ENCODE measurements around the gene CTDSP2. TPM values are rescaled to one million over a fixed set of nuclear protein-coding genes. Genes with fewer than 3 reads are reported as not detected.
A peak's percentile ranks its signal among the peaks of the same experiment; 100 is the strongest.

CTDSP2 gene
- total and polyA plus RNA-seq, 2 of the 8 experiments (the other 6 are each of a cell fraction or from before 2014, with no cell fraction given): 71.3 to 91.7 TPM

DNA sequence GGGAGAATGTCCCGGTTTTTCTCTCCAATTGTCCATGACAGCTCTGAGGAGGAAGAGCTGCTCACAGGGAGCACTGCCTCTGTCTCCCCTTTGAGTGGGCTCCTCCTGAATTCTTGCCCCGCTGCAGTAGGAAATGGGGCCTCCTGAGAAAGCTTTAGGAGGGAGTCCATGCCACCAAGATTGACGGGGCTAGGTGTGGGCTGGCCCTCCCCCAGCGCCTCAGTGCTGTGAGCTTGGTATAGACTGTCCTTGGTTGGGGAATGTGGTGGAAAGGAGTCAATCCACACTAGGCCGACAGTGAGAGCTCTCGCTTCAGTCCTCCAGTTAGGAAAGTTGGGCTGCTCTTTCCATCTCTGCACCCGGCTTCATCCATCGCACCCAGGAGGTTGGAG, 23.4 kb upstream of the CTDSP2 start:
- Histone ChIP-seq H3K4ac (replicated peaks; ENCODE audit: insufficient read length, low read depth, low read length) (no peak overlapping the region), H3K56ac (replicated peaks; ENCODE audit: insufficient read length, low read depth, low read length) (no peak overlapping the region), H2BK20ac (ENCODE audit: low read length) (no peak overlapping the region), H3K4me2 (ENCODE audit: insufficient read depth in 1 of 2, low read depth in 2 of 2, low read length in 2 of 2) (no peak overlapping the region), H3K4me1 (replicated peaks in 1 of 4; ENCODE audit: control insufficient read depth in 3 of 4, insufficient read depth in 4 of 4, low read length in 3 of 4) (peaks cover 0 to 8% (median 5%) of the 10 kb centered on the region in 4 experiments; a peak in 4 of 7 replicates), H2BK120ac (replicated peaks; ENCODE audit: low read depth, low read length) (no peak overlapping the region), H2AK5ac (ENCODE audit: low read depth, low read length) (no peak overlapping the region), H4K8ac (ENCODE audit: extremely low read depth, insufficient read depth, low read length) (0 out of 2 replicates have a peak overlapping the region, but pooled peaks have one; percentile 7), H3K36me3 (ENCODE audit: control insufficient read depth in 2 of 4, insufficient read depth in 4 of 4, low read length in 3 of 4) (no peaks in the 10 kb centered on the region), H4K5ac (ENCODE audit: insufficient read length, low read depth, low read length) (no peak overlapping the region), H4K20me1 (replicated peaks in 1 of 2; ENCODE audit: control insufficient read depth in 1 of 2, insufficient read depth in 2 of 2, low read length in 2 of 2) (no peaks in the 10 kb centered on the region), H3K27me3 (replicated peaks in 1 of 4; ENCODE audit: control insufficient read depth in 3 of 4, extremely low read depth in 1 of 4, insufficient read depth in 3 of 4, low read length in 3 of 4) (peaks cover 0 to 9% (median 1%) of the 10 kb centered on the region in 4 experiments; a peak in 5 of 7 replicates), H3K79me1 (ENCODE audit: low read depth, low read length) (no peaks in the 10 kb centered on the region), H3K23me2 (ENCODE audit: low read depth, low read length) (peaks cover 3% of the 10 kb centered on the region), H3K23ac (ENCODE audit: insufficient read length) (no peak overlapping the region), H2AFZ (ENCODE audit: low read length) (no peak overlapping the region), H2BK5ac (ENCODE audit: low read depth, low read length) (no peak overlapping the region), H3K9me3 (ENCODE audit: insufficient read depth in 2 of 2, low read depth in 1 of 2, low read length in 1 of 2) (no peaks in the 10 kb centered on the region), H3K14ac (ENCODE audit: insufficient read length) (no peak overlapping the region), H3K27ac (ENCODE audit: low read depth, low read length) (no peak overlapping the region), H3K79me2 (ENCODE audit: control insufficient read depth in 1 of 2, insufficient read depth in 2 of 2, low read length in 2 of 2) (no peaks in the 10 kb centered on the region), H2BK12ac (ENCODE audit: low read depth, low read length) (no peak overlapping the region), H2BK15ac (ENCODE audit: low read length) (no peak overlapping the region), H4K91ac (replicated peaks; ENCODE audit: insufficient read length, low read length) (no peak overlapping the region), H3K18ac (ENCODE audit: extremely low read depth, low read length) (no peak overlapping the region), H3K4me3 (ENCODE audit: extremely low read depth in 1 of 4, insufficient read depth in 2 of 4, low read depth in 3 of 4, low read length in 4 of 4) (no peak overlapping the region), H3K9ac (replicated peaks in 1 of 4; ENCODE audit: extremely low read depth in 1 of 4, low read depth in 3 of 4, low read length in 3 of 4) (no peak overlapping the region)
- 91% methylated on average over 8 of the region's 8 CpGs; no CpG with 5 or more reads in 1 of the 2 experiments for WGBS, 2 experiments (ENCODE audit: extremely low coverage in 1 of 2, insufficient coverage in 1 of 2, insufficient read length in 1 of 2, insufficient replicate concordance in 2 of 2, low coverage in 1 of 2, low lambda C conversion rate in 2 of 2, missing lambda C conversion rate in 1 of 2)
- DNase-seq (ENCODE audit: low read depth in 1 of 2, low spot score in 2 of 2) (no peak), FAIRE-seq (no peak)
- ChIA-PET CTCF (ENCODE audit: partially characterized antibody) (interaction anchor here (0.7 to 2.7 kb wide), 12 partner anchors 10 to 89 kb away, joined by 3 to 21 read pairs (median 4); no protein-coding TSS in a partner anchor), POLR2A (ENCODE audit: partially characterized antibody) (interaction anchor here (1.3 to 29.9 kb wide), 4 partner anchors 11 to 26 kb away, joined by 6 to 722 read pairs (median 8); partner anchors contain the start of gene CTDSP2)
- TF ChIP-seq HDAC6 (IDR thresholded peaks at IDR 0.05; ENCODE audit: low read depth, low read length) (no peak), TAF1 (IDR thresholded peaks at IDR 0.05; ENCODE audit: low read depth, low read length) (no peak), SIRT6 (IDR thresholded peaks at IDR 0.05; ENCODE audit: low read length) (no peak), SRF (IDR thresholded peaks at IDR 0.05; ENCODE audit: low read depth, low read length) (no peak), PHF8 (conservative IDR thresholded peaks at IDR 0.05; ENCODE audit: low read depth, low read length) (no peak), RXRA (IDR thresholded peaks at IDR 0.05; ENCODE audit: insufficient read depth, low read depth, low read length) (no peak), GABPA (IDR thresholded peaks at IDR 0.05; ENCODE audit: borderline replicate concordance, insufficient read depth, low read length) (no peak)

Data from H1 (cell line).